Head of caudate nucleus (tissue), 42 donors: ENCODE results near the gene MICAL2.

ENCODE experiments used
- DNase-seq, 42 donors: peaks; one replicate each; pipeline versions ENCODE4 v3.0.0 to v3.0.0-alpha.2; 2020 to 2021; ENCODE audit warnings: mixed read lengths in 7 of 42
- intact Hi-C: fragments of 100-400 bp; cut with DNase I; formaldehyde crosslinking; loops from one replicate; pipeline ENCODE4 v1.15.0; 2022

MICAL2 gene

DNA sequence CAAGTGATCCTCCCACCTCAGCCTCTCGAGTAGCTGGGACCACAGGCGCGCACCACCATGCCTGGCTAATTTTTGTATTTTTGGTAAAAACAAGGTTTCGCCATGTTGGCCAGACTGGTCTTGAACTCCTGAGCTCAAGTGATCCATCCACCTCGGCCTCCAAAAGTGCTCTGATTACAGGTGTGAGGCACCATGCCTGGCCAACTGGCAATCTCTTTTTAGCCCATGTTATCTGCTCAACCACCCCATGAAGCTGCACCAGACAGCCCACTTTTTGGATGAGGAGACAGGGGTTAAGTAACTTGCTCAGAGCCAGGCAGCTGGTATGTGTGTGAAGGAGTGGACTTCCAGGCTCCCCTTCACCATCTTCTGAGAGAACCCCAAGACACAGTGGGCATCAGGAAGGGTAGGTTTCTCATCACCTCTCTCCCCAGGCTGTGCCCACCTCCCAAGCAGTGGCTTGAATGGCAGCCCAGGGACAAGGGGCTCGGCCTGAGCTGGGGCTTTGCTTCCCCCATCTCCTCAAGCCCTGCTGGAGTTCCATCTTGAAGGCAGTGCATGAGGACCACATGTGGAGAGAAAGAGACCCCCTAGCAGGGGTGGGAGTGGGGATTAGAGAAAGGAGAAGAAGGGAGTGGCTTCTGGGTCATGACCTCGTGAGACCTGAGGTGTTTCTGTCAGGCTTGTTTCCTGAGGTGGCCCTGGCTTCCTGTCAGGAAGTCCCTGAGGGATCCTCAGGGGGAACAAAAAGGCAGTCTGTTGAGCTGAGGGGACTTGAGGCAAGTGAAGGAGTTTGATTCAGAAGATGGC is 179.5 kb downstream of the MICAL2 start:
- intact Hi-C loops = loop anchor here (5.0 to 10.0 kb wide), 3 partner anchors 355 to 607 kb away; no protein-coding TSS in a partner anchor
- peak in 2 of 42 donors; percentile 32 to 38 for DNase-seq

DNA sequence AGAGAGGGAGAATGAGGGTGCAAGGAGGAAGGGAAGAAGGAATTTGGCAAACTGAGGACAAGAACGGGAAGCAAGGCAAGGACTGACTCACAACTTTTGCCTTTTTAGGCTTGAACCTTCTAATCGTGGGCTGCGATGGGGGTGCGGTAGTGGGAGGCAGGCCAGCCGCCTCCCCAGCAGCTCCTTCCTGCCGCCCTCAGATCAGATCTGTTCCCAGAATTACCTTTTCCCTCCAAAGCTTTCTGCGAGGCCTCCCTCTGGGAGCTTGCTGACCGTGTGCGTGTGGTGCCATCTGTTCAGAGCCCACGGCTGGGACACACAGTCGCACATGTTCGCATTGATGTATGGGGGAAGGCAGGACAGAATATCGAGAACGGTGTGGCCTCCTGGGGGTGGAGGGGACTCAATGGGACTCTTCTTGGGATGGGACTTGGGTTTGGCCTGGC is 180.1 kb downstream of the MICAL2 start:
- peak in 2 of 42 donors; percentile 13 to 22 for DNase-seq
- intact Hi-C loops = no loop called here

GRCh38 chr11:12291313-12291712 is 180.9 kb downstream of the MICAL2 start:
- intact Hi-C loops = no loop called here
- DNase-seq = peak in 2 of 42 donors; percentile 8 to 14

DNA sequence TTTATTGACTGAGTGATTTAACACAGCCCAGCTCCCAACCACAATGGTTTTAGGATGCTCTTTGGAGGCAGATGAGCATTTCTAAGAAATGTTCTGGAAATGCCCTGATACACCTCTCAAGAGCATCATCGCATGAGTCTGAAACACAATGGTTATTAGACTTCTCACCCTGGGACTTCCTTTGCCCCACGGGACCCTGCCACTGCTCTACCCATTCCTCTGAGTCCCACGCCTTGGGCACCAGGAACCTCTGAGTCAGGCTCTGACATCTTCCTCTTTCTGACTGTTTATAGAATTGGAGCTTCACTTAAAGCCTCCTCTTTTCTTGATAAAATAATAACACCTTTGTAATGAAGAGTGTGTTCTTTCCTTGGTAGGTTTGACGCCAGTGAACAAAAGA is 181.4 kb downstream of the MICAL2 start:
- peak in 1 of 42 donors; percentile 27 for DNase-seq

GRCh38 chr11:12292766-12293165 is 182.4 kb downstream of the MICAL2 start:
- DNase-seq = peak in 1 of 42 donors; percentile 12
- intact Hi-C loops = no loop called here

More for the DNA sequence above, 181.4 kb downstream of the MICAL2 start:
- intact Hi-C loops = no loop called here

GRCh38 chr11:12293486-12293885 is 183.1 kb downstream of the MICAL2 start:
- intact Hi-C loops = no loop called here
- DNase-seq = peak in 2 of 42 donors; percentile 29 to 32

DNA sequence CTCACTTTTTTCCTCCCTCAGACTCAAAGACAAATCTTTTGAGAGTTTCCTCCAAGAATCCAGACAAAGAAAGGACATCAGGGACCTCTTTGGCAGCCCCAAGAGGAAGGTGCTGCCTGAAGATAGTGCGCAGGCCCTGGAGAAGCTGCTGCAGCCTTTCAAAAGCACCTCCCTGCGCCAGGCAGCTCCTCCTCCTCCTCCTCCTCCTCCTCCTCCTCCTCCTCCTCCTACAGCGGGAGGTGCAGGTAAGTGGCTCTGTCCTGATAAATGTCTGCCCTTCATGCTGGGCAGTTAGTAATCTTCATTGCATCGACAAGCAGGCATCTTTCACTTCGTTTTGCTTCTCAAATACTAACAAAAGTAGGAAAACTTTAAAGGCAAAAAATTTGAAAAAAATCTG is 184.2 kb downstream of the MICAL2 start:
- peak in 1 of 42 donors; percentile 27 for DNase-seq
- intact Hi-C loops = no loop called here

DNA sequence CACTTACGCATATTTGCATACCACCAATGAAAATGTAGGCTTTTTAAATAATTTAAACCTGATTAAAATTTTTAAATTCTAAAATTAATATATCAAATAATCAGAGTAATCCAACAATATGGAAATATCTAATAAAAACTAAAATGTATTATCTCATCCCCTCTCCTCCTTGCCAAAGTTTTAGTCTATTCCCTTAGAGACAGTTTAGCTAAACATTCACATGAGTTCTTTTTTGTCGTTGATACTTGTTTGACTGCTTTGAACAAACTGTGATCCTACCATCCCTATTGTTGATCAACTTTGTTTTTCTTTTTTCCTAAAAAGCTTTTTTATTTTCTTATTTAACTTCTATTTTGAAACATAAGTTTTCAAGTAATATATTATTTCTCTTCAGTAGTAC is 185.6 kb downstream of the MICAL2 start:
- DNase-seq = no peak
- intact Hi-C loops = no loop called here

- intact Hi-C loops = no loop called here
- DNase-seq = no peak
These were observed 188.2 kb downstream of the MICAL2 start for GRCh38 chr11:12298610-12299009.

GRCh38 chr11:12301379-12301778 is 191.0 kb downstream of the MICAL2 start:
- intact Hi-C loops = no loop called here
- DNase-seq = no peak

DNA sequence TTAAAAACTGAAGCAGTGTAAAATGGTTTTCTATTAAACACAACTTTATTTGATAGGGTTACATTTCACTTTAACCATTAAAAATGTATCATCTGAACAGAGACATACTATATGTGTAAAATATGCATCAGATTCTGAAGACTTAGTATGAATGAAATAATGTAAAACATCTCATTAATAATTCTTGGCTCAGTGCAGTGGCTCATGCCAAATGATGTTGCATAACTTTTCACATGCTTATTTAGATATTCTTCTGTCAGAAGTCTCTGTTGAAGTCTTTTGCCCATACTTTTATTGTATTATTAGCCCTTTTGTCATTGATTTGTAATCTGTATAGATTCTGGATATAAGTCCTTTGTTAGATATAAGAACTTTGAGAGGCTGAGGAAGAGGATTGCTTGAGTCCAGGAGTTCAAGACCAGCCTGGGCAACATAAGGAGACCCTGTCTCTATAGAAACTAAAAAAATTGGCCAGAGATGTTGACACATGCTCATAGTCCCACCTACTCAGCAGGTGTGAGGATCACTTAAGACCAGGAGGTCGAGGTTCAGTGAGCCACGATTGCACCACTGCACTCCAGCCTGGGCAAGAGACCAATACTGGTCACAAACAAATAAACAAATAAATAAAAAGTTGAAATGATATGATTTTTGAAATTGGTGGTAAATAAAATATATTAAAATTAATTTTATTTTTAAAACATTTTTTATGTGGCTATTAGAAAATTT is 193.2 kb downstream of the MICAL2 start:
- intact Hi-C loops = no loop called here
- no peak for DNase-seq

DNA sequence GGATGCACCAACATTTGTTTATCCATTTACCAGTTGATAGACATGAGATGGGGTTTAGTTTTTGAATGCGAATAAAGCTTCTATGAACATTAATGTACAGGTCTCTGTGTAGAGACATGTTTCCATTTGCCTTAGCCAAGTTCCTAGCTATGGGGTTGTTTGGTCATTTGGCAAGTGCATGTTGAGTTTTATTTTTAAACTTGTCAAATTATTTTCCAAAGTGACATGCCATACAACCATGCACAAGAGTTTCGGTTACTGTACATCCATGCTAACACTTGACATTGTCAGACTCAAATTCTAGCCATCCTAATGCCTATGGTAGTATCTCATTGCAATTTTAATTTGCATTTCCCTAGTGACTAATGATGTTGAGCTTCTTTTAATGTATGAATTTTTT is 196.4 kb downstream of the MICAL2 start:
- intact Hi-C loops = no loop called here
- DNase-seq = no peak

DNA sequence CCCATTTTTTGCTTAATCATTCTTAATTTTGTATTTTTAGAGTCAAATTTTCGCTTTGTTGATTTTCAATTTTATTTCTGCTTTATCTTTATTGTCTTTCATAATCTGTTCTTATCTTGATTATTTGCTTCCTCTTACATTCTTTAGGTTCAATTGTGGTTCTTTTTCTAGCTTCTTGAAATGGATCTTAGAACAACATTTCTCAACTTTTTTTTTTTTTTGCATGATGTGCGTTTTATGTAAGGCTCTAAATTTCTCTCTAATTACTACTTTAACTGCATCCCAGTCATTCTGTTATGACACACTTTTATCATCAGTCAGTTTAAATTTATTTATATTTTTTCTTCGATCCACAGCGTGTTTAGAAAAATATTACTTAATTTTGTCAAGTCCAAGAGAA is 201.7 kb downstream of the MICAL2 start:
- DNase-seq = no peak
- intact Hi-C loops = no loop called here
